SH-SY5Y (cell line): ENCODE data around the gene RIPOR1.

Experiments
- GATA2 ChIP-seq: IDR thresholded peaks from 2 replicates; pipeline ENCODE4 v1.6.1; 2011; ENCODE audit warnings: mild to moderate bottlenecking, low read depth, low read length
- GATA3 ChIP-seq: IDR thresholded peaks from 2 replicates; pipeline ENCODE4 v1.6.1; 2011; ENCODE audit warnings: low read depth, mild to moderate bottlenecking, low read length, moderate library complexity

- TF ChIP-seq GATA3 (no peak), GATA2 (no peak)
Measured at GRCh38 chr16:67594956-67595355, 66.3 kb downstream of the RIPOR1 start.
